Measurements from ENCODE around the gene NPEPPS. TPM values are rescaled to one million over a fixed set of nuclear protein-coding genes. Genes with fewer than 3 reads are reported as not detected.
"Not testable (repeated sequence)": the region's sequence is repeated elsewhere in the genome, so short reads cannot be mapped to it uniquely, and the experiment has no call there.

Gene NPEPPS
- total RNA-seq, 1 experiment from 2014 or later, result 207 TPM

GRCh38 chr17:47593522-47593921, 62.6 kb downstream of the NPEPPS start:
- H3K79me2 ChIP-seq (ENCODE audit: insufficient read depth, low read length); H3K27me3 ChIP-seq (ENCODE audit: insufficient read depth, low read length); H3K27ac ChIP-seq (ENCODE audit: low read depth, low read length); H3K4me2 ChIP-seq (ENCODE audit: low read length); H3K4me3 ChIP-seq (replicated peaks in 1 of 2; ENCODE audit: low read depth in 1 of 2, low read length in 2 of 2); H3K9me3 ChIP-seq (ENCODE audit: control insufficient read depth in 1 of 2, insufficient read depth in 1 of 2, low read depth in 1 of 2, low read length in 2 of 2); POLR2A ChIA-PET; DNase-seq (ENCODE audit: low read depth, low spot score); H3K9me2 ChIP-seq (ENCODE audit: insufficient read depth); H2AFZ ChIP-seq (ENCODE audit: low read depth, low read length, poor library complexity, severe bottlenecking); H3K4me1 ChIP-seq (ENCODE audit: control insufficient read depth in 1 of 2, insufficient read depth in 2 of 2, low read length in 2 of 2); H4K20me1 ChIP-seq (ENCODE audit: insufficient read depth); CTCF ChIA-PET; RAD21 ChIA-PET (ENCODE audit: low non-redundant PET in 1 of 2, low total read pairs in 2 of 2, uncharacterized antibody in 2 of 2, unreplicated experiment in 2 of 2); H3K9ac ChIP-seq (ENCODE audit: low read length); BruUV-seq (replicated peaks): not testable (repeated sequence)
- H3K36me3 ChIP-seq (ENCODE audit: control insufficient read depth in 1 of 2, insufficient read depth in 2 of 2, low read length in 2 of 2), result peaks cover 22 to 24% of the 10 kb centered on the region in 2 experiments
- peak; percentile 46; the same call in 1 of the 2 replicates for ATAC-seq
- intact Hi-C loops (cut with micrococcal nuclease), result loop anchor here (10.0 kb wide), 1 partner anchor 59 kb away; the partner anchor contains the start of gene NPEPPS

- DNase-seq (ENCODE audit: low read depth, low spot score) (no peak), ATAC-seq (no peak)
- no peaks in the 10 kb centered on the region for H3K9me3 ChIP-seq (ENCODE audit: control insufficient read depth in 1 of 2, insufficient read depth in 1 of 2, low read depth in 1 of 2, low read length in 2 of 2)
- intact Hi-C loops (cut with micrococcal nuclease), result no loop called here
- no peak overlapping the region for H3K27ac ChIP-seq (ENCODE audit: low read depth, low read length)
- ChIA-PET CTCF (interaction anchor here (1.4 kb wide), 1 partner anchor 14 kb away, joined by 6 read pairs; no protein-coding TSS in a partner anchor), POLR2A (no interaction called here), RAD21 (ENCODE audit: low non-redundant PET in 1 of 2, low total read pairs in 2 of 2, uncharacterized antibody in 2 of 2, unreplicated experiment in 2 of 2) (no interaction called here)
- BruUV-seq (replicated peaks), result no TSS peak
- H3K36me3 ChIP-seq (ENCODE audit: control insufficient read depth in 1 of 2, insufficient read depth in 2 of 2, low read length in 2 of 2), result peaks cover 54 to 68% of the 10 kb centered on the region in 2 experiments
- no peaks in the 10 kb centered on the region for H3K4me1 ChIP-seq (ENCODE audit: control insufficient read depth in 1 of 2, insufficient read depth in 2 of 2, low read length in 2 of 2)
- H3K4me3 ChIP-seq (replicated peaks in 1 of 2; ENCODE audit: low read depth in 1 of 2, low read length in 2 of 2), result no peak overlapping the region
- H3K9ac ChIP-seq (ENCODE audit: low read length), result no peak overlapping the region
- H3K79me2 ChIP-seq (ENCODE audit: insufficient read depth, low read length), result no peaks in the 10 kb centered on the region
- TF ChIP-seq ZNF274 (IDR thresholded peaks at IDR 0.05; ENCODE audit: low read depth, low read length) (no peak), CEBPB (IDR thresholded peaks at IDR 0.05; ENCODE audit: low read depth) (no peak), YY1 (IDR thresholded peaks at IDR 0.05; ENCODE audit: extremely low read depth, insufficient replicate concordance, low read depth, low read length) (no peak), ELF1 (IDR thresholded peaks at IDR 0.05; ENCODE audit: borderline replicate concordance, low read depth) (no peak), TCF7L2 (IDR thresholded peaks at IDR 0.05; ENCODE audit: borderline replicate concordance, extremely low read depth, insufficient read depth, insufficient read length) (no peak), ZBTB33 (IDR thresholded peaks at IDR 0.05; ENCODE audit: extremely low read depth, insufficient replicate concordance, low read length) (no peak), SP1 (IDR thresholded peaks at IDR 0.05; ENCODE audit: low read depth) (no peak), EGR1 (IDR thresholded peaks at IDR 0.05; ENCODE audit: low read depth) (no peak), REST (IDR thresholded peaks at IDR 0.05; ENCODE audit: low read depth) (no peak), EZH2phosphoT487 (IDR thresholded peaks at IDR 0.05; ENCODE audit: borderline replicate concordance) (no peak), POLR2A (IDR thresholded peaks at IDR 0.05; ENCODE audit: borderline replicate concordance, extremely low read depth, insufficient read depth, insufficient read length) (no peak), SIN3A (IDR thresholded peaks at IDR 0.05; ENCODE audit: low read depth) (no peak)
- H3K4me2 ChIP-seq (ENCODE audit: low read length), result no peak overlapping the region
- H3K9me2 ChIP-seq (ENCODE audit: insufficient read depth), result no peaks in the 10 kb centered on the region
- H2AFZ ChIP-seq (ENCODE audit: low read depth, low read length, poor library complexity, severe bottlenecking), result no peak overlapping the region
- H4K20me1 ChIP-seq (ENCODE audit: insufficient read depth), result 0 out of 2 replicates have a peak, but pooled peaks cover 10% of the 10 kb centered on the region
- no peaks in the 10 kb centered on the region for H3K27me3 ChIP-seq (ENCODE audit: insufficient read depth, low read length)
Observed at GRCh38 chr17:47603830-47604597, 73.1 kb downstream of the NPEPPS start.

Measured in HCT116 (cell line).